GM19328 (cell line): ENCODE results near the gene SERPINB10.
A peak's percentile ranks its signal among the peaks of the same experiment; 100 is the strongest.

ENCODE experiments used
- ATAC-seq: cut with Tn5 transposase; IDR thresholded peaks from one replicate; pipeline ENCODE4 v1.9.1; 2021; ENCODE audit warnings: mild to moderate bottlenecking, moderate library complexity; ENCODE audit not compliant: unreplicated experiment

Gene SERPINB10

GRCh38 chr18:63979409-63979920 is 71.7 kb downstream of the SERPINB10 start:
- ATAC-seq = peak; percentile 51

GRCh38 chr18:63980027-63980426 is 72.3 kb downstream of the SERPINB10 start:
- ATAC-seq = no peak

GRCh38 chr18:63980896-63981460 is 73.2 kb downstream of the SERPINB10 start:
- ATAC-seq = no peak

GRCh38 chr18:63981719-63982118 is 74.0 kb downstream of the SERPINB10 start:
- ATAC-seq = no peak

GRCh38 chr18:63982361-63982760 is 74.6 kb downstream of the SERPINB10 start:
- ATAC-seq = no peak
